GM18867 (cell line): Measurements from ENCODE around the gene MSANTD2.

Experiments
- ATAC-seq: cut with Tn5 transposase; IDR thresholded peaks from one replicate; pipeline ENCODE4 v1.9.1; 2021; ENCODE audit warnings: mild to moderate bottlenecking, moderate library complexity; ENCODE audit not compliant: unreplicated experiment

The MSANTD2 gene

DNA sequence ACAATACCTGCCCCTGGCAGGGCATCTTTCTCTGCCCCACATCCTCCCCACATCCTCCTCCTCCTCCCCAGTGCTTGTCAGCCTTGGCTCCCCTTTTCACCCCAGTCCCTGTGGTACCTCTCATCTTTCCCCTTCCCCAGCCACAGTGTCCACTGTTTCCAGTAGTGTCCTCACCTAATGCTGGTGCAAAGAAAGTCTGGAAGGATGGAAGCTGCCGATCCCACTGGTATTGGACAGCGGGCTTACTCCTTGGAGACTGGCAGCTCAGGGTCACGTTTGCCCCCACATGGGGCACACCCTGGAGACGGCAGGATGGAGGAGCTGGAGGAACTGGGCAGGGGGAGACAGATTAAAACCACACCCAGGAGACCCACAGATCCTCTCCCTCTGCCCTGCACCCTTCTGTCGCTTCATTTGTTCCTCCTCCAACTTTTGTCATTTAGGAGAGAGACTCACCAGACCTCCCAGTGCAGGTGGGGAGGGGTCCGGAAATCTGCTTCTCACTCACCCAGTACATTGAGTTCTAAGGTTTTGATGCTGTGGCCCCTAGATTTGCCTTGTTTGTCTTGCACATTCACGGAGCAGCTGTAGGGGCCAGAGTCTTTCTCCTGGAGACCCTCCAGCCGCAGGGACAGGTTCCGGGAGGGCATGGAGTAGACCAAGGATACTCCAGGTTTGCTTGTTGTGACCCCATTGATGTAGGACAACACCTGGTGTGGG is 44.0 kb downstream of the MSANTD2 start:
- ATAC-seq: no peak

DNA sequence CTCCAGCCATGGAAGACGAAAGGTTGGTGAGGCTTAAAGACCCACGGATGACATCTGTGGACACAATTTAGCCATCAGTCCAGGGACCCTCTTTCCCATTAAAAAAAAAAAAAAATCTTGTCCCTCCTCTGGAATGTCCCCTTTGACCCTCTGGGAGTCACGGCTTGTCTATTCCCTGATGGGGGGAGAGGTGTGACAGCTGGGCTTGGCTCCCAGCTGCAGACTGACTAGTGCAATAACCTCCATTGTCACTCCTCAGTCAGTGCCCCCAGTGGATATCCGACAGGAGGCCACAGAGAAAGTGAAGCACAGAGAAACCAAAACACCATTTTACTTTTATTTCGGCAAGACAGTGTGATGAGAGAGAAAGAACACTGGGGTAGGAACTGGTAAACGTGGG is 45.5 kb downstream of the MSANTD2 start:
- no peak for ATAC-seq

DNA sequence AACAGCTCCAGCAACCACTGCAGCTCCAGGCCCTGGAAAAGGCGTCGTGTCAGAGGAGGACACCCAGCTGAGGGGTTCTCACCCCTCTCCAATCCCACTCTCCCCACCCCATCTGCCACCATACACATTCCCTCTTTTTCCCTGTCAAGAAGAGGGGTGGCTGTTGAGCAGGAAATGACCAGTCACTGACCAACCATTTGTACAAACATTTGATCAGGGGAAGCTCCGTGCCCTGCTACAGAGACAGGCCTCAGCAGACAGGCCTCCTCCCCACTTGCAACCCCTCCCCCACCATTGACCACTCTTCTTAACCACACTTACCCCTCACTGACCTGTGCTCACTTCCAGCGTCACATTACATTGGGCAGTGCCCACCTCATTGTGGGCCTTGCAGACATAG is 45.9 kb downstream of the MSANTD2 start:
- ATAC-seq: no peak

DNA sequence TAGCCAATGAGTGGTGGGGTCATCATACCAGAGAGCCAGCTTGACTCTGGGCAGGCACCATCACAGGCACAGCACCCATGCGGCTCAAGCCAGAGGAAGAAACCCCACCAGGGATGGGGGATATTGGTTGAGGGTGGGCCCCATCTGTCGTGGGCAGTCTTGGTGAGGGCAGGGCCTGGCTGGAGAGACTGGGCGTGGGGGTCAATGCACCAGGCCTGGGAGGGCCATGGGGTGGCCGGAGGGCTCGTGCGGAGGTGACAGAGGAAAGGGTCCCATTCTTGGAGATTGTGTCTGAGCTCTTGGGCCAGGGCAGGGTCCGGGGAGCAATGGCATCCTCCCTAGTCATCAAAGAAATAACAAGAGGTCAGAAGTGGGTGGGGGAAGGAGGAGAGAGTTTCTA is 46.6 kb downstream of the MSANTD2 start:
- ATAC-seq: no peak

DNA sequence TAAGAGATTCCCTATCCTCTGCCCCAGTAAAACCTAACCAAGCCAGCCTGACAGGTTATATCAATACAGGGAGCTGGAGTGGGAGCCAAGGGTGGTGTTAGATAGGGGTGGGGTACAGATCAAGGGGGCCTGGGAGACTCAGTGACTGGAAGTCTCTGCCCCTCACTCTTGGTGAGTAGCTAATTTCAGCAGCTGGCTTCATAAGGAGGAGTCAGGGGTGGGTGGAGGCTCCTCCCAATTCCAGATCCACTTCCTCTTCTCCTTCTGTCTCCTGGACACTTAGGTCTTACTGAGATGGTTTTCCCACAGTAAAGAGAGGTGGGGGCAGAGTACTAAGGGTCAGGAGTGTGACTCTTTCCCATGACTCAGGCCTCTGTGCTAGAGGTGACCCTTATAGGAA is 47.0 kb downstream of the MSANTD2 start:
- ATAC-seq: no peak

DNA sequence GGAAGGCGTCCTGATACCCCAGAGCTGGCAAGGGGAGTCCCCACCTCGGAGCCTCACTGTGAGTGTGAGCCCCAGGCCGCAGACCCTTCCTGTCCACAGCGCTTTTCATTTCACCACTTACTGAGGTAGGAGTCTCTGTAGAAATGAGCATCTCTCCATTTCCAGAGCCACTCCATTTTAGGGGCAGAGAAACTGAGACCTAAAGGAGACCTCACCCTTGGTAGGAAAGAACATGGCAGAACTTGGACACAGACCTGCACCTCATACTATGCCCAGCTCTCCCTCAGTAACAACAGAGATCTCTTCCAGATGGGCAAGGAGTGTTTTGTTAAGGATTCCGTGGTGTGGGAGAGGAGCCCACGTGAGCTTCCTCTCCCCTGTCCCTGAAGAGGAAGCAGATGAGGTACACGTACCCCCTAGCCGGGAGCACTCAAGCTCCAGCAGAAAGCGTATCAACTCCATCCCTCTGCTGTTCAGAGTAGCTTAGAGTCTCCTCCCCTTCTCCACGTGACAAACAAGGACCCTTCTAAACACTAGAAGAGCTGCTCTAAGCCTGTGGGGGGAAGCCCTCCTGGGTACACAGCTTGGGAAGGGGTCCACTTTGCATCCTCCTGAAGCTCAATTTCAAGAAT is 47.6 kb downstream of the MSANTD2 start:
- no peak for ATAC-seq

DNA sequence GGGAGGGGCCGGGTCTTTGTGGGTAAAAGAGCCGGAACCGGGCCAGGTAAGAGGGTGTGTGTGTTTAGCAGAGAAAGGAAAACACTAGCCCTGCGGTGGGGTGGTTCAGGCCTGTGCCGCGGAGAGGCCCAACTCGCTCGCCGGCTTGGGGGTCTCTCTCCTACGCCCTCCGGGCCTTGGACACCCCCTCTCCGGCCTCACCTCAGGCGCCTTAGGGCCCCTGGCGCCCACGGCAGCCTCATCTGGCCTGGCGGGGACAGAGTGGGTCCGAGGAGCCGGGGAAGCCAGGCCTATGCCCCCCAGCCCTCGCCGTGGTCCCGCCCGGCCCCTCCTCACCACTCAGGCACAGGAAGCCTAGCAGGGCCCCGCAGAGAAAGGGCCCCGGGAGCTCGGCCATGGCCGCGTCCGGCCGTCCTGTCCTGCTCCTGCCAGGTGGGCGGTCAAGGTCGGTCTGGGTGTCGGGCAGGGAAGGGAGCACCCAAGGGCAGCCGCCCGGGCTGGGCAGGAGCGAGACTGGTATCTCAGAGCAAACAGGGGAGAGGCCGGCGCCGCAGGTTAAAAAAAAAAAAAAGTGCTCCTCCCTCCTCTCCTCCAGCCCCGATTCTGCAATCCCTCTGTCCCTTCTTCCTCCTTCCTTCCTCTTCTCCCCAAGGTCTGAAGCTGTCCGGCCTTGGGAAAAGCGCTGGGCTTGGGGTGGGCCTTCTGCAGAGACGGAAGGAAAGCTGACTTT is 48.3 kb downstream of the MSANTD2 start, which contains the start of gene VSIG2:
Gene VSIG2, minus strand, starts transcription at position 515 of the 730 bp plus-strand sequence. Its CDS starts 118 bp downstream, at position 397.
- no peak for ATAC-seq

DNA sequence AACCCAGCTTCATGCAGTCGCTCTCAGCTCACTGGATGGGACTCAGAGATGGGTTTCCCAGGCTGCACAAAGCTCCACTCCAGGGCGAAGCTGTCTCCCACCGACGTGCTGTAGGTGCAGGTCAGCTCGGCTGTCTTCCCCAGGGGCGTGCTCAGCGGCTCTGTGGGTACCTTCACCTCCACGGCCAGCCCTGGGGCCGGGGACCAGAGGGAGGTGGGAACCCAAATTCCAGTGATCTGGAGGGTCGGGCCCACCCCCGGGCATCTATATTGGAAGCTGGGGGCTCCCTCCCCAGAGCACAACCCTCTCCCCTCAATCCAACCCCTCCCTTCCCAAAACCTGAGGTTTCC is 48.8 kb downstream of the MSANTD2 start:
- ATAC-seq: no peak

DNA sequence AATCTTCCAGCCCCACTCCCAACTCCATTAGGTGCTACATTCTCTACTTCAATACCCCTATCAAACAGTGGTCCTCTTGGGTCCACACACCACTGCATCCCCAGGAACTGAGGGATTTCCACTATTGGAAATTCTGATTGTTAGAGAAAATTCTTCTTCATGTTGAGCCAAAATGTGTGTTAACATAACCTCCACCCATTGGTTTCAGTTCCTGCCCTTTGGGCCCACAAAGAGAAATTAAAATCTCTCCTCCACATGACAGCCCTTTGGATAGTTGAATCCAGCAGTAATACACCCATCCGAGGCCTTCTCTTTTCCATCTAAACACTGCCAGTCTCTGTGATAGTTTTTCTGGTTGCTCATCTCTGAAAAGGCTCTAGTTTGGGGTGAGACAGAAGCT is 50.3 kb downstream of the MSANTD2 start:
- no peak for ATAC-seq

DNA sequence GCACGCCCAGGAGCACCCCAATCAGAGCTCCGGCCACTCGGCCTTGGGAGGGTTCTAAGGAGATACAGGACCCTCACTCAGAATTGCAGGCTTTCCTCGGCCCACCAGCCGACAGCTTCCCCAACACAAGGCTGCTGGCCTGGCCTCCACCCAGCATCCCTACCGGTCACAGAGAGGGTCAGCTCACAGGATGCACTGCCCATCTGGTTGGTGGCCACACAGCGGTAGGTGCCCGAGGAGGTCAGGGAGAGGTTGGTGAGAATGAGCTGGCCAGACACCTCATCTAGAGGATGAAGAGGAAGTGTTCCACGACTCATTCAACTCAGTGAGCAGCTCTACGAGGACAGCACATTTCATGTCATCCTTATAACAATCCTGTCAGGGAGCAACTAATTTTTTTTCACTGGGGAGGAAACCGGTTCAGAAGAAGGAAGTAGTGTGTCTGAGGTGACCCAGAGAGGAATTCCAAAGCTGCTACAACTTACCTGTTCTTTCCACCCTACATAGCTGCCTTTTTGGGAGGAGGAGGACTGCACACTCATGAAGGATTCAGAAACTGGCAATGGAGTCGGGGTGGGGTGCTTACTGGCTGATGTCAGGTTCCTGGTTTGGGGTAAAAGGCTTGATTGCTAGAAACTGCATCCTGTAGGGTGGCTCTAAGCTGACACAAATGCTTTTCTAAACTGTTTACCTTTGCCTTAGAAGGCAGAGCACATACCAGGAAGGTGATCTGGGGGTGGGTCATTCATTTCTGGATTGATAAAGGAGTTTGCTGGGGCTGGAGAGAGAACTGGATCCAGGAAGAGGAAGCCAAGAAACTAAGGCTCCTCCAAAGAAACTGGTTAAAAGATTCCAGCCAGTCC is 51.5 kb downstream of the MSANTD2 start:
- ATAC-seq: no peak

DNA sequence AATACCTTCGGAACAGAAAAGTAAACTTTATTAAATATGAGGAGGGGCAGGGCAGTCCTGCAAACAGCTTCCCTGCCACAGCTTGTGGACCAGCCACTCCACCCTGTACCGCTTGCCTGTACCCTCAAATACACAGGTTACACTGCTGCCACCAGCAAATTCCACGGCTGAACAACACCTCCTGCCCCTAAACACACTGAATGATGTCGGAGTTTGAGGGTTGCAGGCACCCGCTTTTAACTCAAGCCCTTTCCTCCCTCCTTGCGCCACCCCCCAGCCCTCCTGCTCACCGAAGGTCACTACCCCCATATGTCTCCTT is 52.1 kb downstream of the MSANTD2 start:
- ATAC-seq: no peak

DNA sequence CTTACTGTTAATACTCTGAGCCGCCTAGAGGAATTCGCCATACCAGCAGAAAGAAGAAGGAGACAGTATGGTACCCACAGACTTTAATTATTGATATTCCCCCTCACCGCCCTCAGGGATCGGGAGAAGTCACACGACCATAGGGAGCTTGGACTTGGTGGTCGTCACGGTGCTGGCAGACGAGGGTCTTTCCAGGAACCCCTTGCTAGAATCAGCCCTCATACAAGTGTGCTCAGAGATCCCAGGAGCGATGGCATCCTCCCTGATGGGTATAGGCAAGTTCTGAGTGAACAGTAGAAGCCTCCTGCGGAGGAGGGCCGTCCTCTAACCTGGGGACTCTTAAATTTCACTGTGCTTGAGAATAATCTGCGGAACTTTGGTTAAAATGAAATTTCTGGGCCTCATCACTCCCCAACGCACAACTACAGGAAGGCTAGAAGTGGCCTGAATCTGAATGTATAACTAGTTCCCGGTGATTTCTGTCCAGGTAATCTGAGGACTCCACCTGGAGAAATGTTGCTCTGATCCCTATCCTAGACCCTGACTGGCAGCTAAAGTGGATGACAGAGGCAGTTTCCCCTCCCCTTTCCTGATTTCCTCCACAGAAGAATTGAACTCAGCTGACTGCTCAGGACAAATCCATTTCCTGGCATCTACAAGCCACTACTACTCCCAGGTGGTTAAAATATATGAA is 52.7 kb downstream of the MSANTD2 start:
- ATAC-seq: no peak

DNA sequence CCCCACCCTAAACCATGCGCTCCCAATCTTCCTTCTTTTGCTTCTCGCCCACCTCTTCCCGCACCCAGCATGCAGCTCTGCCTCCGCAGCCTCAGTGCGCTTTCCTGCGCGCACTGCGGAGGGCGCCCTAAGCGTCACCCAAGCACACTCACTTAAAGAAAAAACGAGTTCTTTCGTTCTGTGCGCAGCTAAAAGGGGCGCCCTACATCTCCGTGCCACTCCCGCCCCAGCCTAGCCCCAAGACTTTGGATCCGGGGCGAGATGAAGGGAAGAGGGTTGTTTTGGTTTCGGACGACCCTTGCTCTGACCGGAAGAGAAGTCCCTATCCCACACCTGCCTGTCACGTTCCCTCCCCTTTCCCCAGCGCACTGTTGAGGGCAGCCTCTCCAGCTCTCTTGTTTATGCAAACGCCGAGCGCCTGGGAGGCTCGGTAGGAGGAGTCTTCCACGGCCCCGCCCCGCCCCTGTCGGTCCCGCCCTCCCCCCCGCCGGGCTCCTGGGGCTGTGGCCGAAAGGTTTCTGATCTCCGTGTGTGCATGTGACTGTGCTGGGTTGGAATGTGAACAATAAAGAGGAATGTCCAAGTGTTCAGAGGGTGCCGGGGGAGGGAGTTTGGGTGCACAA is 53.5 kb downstream of the MSANTD2 start:
- ATAC-seq: peak; percentile 93

DNA sequence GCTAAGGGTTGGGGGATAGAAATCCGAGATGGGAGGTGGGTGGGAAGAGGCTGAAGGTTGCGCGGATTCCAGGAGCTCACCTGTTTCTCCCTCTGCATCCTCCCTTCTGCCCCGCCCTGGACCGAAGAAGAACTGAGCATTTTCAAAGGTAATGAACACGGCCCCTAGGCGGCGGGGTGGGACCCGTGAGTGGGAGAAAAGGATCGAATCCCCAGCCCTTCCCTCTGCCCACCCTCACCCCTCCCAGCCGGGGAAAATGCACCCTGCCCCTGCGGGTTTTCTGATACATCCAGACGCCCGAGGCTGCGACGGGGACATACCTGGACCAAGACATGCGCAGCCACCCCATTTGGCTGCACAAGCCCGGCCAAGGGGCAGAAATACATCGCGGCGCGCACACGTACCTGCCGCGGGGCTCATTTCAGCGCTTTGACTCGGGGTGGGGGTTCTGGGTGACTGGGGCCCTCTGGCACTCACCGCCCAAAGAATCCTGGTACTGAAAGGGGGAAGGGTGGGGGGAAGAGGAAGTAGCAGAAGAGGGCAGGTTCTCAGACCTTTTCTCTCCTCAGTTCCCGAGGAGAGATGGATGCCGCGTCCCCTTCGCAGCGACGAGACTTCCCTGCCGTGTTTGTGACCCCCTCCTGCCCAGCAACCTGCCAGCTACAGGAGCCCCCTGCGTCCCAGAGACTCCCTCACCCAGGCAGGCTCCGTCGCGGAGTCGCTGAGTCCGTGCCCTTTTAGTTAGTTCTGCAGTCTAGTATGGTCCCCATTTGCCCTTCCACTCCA is 54.2 kb downstream of the MSANTD2 start:
- ATAC-seq: peak; percentile 22

DNA sequence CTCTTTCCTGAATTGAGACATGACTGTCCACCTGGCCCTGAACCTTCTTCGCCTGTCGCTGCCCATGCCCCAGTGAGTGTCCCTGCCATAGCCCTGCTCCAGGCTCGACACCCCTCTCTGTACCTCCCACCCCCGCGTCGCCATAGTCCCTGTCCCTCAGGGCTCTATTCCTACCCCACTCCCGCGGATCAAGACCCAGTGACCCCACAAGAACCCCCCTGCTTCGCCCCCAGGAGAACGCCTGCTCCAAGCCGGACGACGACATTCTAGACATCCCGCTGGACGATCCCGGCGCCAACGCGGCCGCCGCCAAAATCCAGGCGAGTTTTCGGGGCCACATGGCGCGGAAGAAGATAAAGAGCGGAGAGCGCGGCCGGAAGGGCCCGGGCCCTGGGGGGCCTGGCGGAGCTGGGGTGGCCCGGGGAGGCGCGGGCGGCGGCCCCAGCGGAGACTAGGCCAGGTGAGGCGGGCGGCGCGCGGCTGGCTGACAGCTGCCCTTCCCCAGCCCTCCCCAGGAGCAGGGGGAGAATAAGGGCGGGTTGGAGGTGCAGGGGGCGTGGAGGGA is 54.9 kb downstream of the MSANTD2 start:
- ATAC-seq: no peak

DNA sequence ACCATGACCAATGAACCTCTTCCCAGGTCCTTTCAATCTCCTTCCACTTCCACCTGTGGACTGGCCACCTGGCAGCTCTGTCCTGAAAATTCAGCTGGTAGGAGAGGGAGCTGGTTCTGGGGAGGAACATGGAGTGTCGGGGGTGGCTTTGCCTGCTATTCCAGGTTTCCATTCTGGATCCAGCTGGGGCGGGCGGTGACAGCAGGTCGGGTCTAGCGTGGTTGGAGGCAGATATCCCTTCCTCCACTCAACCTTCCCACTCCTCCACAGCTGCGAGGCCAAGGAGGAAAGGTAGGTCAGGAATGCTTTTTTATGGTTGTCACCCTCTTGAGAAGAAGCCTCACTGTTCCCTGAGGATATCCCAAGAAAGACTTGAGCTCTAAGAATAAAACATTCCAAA is 57.2 kb downstream of the MSANTD2 start:
- ATAC-seq: no peak

DNA sequence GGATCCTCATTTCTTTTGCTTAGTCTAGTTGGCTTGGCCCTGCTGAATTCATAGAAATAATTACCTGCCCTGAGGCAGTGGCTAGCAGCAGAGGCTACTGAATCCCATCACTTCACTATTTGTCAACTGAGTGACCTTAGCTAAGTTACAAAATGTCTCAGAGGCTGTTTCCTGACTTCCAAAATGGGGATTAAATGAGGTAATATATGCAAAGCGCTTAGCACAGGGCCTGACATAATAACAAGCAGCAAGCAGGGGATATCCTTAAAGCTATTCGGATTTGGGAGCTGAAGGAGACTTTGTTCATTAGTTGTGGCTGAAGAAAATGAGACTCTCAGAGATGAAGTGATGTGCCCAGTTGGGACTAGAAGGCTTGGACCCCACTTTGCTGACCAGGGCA is 57.7 kb downstream of the MSANTD2 start:
- ATAC-seq: no peak

DNA sequence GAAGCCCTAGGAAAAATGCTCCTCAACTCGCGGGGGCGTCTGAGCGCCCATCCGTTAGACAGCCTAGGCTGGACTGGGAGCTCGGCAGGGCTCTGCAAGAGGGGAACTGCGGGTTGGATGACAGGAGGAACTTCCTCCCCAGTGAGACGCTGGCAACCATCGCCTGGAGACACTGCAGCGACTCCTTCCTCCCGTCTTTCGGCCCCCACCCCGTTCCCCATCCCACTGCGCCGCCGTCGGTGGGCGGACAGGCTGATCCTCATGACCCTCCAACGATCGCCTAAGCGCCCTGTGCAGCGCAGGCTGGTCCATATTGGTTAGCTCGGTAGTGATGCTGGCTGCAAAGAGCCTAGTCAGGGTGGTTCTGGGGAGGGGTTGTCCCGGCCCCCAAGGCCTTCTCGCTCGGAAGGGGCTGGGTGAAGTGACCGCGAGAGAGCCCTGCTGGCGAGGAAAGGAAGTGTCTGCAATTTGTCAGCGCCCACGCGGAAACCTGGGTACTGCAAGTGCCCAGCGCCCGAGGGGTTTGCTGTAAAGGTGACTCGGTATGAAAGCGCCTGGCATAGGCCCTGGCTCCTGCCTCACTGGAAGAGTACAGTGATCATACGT is 59.8 kb downstream of the MSANTD2 start:
- ATAC-seq: peak; percentile 38
